Breast epithelium (tissue), 4 donors: ENCODE results near the gene MMP7. TPM values are rescaled to one million over a fixed set of nuclear protein-coding genes. Genes with fewer than 3 reads are reported as not detected.

Experiments used
- DNase-seq, 2 donors: peaks; one replicate each; pipeline ENCODE4 v3.0.0-alpha.2; 2019; ENCODE audit warnings: low spot score in 2 of 2
- H3K27ac ChIP-seq, 2 donors: fragments of 200-600 bp; sonication (generic) in 1 of 2; one replicate each; pipeline ENCODE4 v1.5.1; 2016 to 2019; ENCODE audit warnings: mild to moderate bottlenecking in 1 of 2
- H3K27me3 ChIP-seq, 2 donors: fragments of 200-600 bp; sonication (generic) in 1 of 2; one replicate each; pipeline versions ENCODE4 v1.5.1 to v1.6.0; 2017 to 2019; ENCODE audit warnings: control low read depth in 1 of 2, mild to moderate bottlenecking in 1 of 2
- H3K36me3 ChIP-seq: fragments of 200-600 bp; one replicate; pipeline ENCODE4 v1.5.1; 2019
- H3K4me1 ChIP-seq, 2 donors: fragments of 200-600 bp; sonication (generic); one replicate each; pipeline ENCODE4 v1.5.1; 2016 to 2019; ENCODE audit warnings: control low read depth in 1 of 2
- H3K4me3 ChIP-seq, 3 donors: fragments of 200-600 bp; sonication (generic); 1 replicate in 2 of 3; 2 replicates in 1 of 3; pipeline ENCODE4 v1.5.1; 2016 to 2019; ENCODE audit warnings: mild to moderate bottlenecking in 3 of 3, moderate library complexity in 2 of 3
- H3K9me3 ChIP-seq, 2 donors: fragments of 200-600 bp; sonication (generic) in 1 of 2; one replicate each; pipeline ENCODE4 v1.5.1; 2016 to 2019; ENCODE audit warnings: control low read depth in 1 of 2
- POLR2A ChIP-seq: fragments of 450-650 bp; IDR thresholded peaks from one replicate; pipeline ENCODE4 v1.6.1; 2016; ENCODE audit warnings: antibody characterized with exemption, mild to moderate bottlenecking, moderate library complexity
- POLR2AphosphoS5 ChIP-seq, 3 donors: sonication (generic); formaldehyde crosslinking; IDR thresholded peaks; one replicate each; pipeline ENCODE4 v1.6.1; 2017; ENCODE audit warnings: antibody characterized with exemption in 3 of 3
- intact Hi-C: fragments of 100-400 bp; cut with DNase I; formaldehyde crosslinking; loops from one replicate; pipeline ENCODE4 v1.15.1; 2023; ENCODE audit warnings: low total_unique reads
- total RNA-seq, 3 donors: library from RNA; depleted of rRNA; stranded (reverse); fragments of >200 nt; gene quantifications; one replicate each; pipeline ENCODE4 v1.1.0, GENCODE V29; 2016
- TF ChIP-seq, protein P1 (sequence below), 3 donors: fragments of 450-650 bp; IDR thresholded peaks; one replicate each; pipeline ENCODE4 v1.5.1; 2016 to 2017; ENCODE audit warnings: antibody characterized with exemption in 3 of 3, mild to moderate bottlenecking in 3 of 3, moderate library complexity in 3 of 3

MMP7 gene
- total RNA-seq, 3 donors from 2014 or later, result 2.1 to 1,213 (median 247) TPM

DNA sequence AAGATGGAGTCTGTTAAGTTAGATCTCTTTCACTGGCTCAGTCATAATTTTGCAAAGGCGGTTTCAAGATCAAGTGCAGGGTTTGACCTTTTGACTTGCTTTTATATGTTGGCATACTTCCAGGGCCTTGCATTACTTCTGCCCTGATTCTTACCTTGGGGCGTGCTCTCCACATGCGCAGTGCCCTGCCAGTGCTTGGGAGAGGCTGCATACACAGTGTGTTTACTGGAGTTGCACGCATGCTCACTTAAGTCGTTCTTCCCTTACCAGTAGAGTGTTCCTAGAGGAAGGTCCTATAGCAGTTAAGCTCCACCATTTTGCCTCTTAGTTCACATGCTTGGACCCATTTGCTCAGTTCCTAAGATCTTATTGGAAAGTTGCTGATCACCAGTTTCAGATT lies 57.0 kb downstream of the MMP7 start:
- Histone ChIP-seq H3K27me3 (no peaks in the 10 kb centered on the region), H3K27ac (no peak overlapping the region), H3K36me3 (no peaks in the 10 kb centered on the region), H3K9me3 (no peaks in the 10 kb centered on the region), H3K4me1 (peaks cover 0 to 8% of the 10 kb centered on the region in 2 donors), H3K4me3 (no peak overlapping the region)
- intact Hi-C loops, result no loop called here
- TF ChIP-seq, protein P1, sequence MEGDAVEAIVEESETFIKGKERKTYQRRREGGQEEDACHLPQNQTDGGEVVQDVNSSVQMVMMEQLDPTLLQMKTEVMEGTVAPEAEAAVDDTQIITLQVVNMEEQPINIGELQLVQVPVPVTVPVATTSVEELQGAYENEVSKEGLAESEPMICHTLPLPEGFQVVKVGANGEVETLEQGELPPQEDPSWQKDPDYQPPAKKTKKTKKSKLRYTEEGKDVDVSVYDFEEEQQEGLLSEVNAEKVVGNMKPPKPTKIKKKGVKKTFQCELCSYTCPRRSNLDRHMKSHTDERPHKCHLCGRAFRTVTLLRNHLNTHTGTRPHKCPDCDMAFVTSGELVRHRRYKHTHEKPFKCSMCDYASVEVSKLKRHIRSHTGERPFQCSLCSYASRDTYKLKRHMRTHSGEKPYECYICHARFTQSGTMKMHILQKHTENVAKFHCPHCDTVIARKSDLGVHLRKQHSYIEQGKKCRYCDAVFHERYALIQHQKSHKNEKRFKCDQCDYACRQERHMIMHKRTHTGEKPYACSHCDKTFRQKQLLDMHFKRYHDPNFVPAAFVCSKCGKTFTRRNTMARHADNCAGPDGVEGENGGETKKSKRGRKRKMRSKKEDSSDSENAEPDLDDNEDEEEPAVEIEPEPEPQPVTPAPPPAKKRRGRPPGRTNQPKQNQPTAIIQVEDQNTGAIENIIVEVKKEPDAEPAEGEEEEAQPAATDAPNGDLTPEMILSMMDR (IDR thresholded peaks at IDR 0.05), result no peak
- TF ChIP-seq POLR2A (no peak), POLR2AphosphoS5 (IDR thresholded peaks at IDR 0.05) (no peak)
- DNase-seq, result no peak

DNA sequence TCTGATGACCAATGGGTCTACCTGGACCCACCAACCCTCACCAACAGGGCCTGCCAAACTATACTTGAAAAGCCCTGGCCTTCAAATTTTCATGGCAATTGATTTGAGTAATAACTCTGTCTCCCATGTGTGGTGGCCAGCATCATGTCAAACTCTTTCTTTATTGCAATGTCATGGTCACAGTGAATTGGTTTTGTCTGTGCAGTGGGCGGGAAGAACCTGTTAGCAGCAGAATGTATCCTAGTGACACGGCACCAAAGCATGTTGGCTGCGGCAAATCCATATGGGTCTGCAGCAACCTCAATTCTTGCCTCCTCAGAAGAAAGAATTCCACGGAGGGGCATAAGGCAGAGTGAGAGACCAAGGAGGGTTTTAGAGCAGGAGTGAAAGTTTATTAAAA lies 58.4 kb downstream of the MMP7 start:
- H3K27ac ChIP-seq, result no peak overlapping the region
- no peaks in the 10 kb centered on the region for H3K36me3 ChIP-seq
- H3K4me3 ChIP-seq, result no peak overlapping the region
- no peaks in the 10 kb centered on the region for H3K27me3 ChIP-seq
- TF ChIP-seq, protein P1 (IDR thresholded peaks at IDR 0.05), result no peak
- TF ChIP-seq POLR2AphosphoS5 (IDR thresholded peaks at IDR 0.05), result no peak
- no peak for TF ChIP-seq POLR2A
- intact Hi-C loops, result no loop called here
- H3K9me3 ChIP-seq, result no peaks in the 10 kb centered on the region
- H3K4me1 ChIP-seq, result peaks cover 0 to 8% of the 10 kb centered on the region in 2 donors
- no peak for DNase-seq

DNA sequence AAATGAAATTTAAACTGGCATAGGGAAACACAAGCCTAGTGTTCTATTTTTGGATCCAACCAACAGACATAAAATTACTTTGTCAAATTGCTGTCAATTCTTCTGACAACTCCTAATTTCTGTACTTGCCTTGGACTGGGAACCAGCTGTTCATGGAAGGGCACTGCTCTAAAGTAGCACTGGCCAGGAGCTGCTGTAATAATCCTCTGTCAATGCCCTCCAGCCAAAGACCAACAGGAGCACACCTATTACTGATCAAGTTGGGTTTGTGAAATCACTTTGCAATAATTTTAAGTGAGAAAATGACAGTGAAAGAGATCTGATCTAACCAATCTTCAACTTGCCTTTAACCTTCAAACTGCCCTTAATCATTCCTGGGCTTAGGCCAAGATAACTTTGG lies 59.1 kb downstream of the MMP7 start:
- intact Hi-C loops, result no loop called here
- Histone ChIP-seq H3K4me3 (no peak overlapping the region), H3K27ac (no peak overlapping the region), H3K27me3 (no peaks in the 10 kb centered on the region), H3K4me1 (peaks cover 0 to 8% of the 10 kb centered on the region in 2 donors), H3K36me3 (no peaks in the 10 kb centered on the region), H3K9me3 (no peaks in the 10 kb centered on the region)
- DNase-seq, result no peak
- TF ChIP-seq POLR2A, result no peak
- TF ChIP-seq, protein P1 (IDR thresholded peaks at IDR 0.05), result no peak
- TF ChIP-seq POLR2AphosphoS5 (IDR thresholded peaks at IDR 0.05), result no peak

Other genes starting within 250 kb of the MMP7 start
- gene BIRC3, start 213.3 kb downstream of the MMP7 start, total RNA-seq, result 10 to 100 TPM in 2 of 3 donors, 1 to 10 TPM in 1; 2.6 to 30.0 (median 10.8) TPM
- 10 to 100 TPM; 45.6 to 95.7 (median 48.5) TPM for gene BIRC2, start 183.5 kb downstream of the MMP7 start, total RNA-seq
- 100 to 1,000 TPM in 2 of 3 donors, 10 to 100 TPM in 1; 74.6 to 307 (median 167) TPM for gene TMEM123, start 78.0 kb downstream of the MMP7 start, total RNA-seq
- under 1 TPM in 1 of 3 donors, not detected in 2; 0.59 TPM for gene MMP20, start 94.6 kb upstream of the MMP7 start, total RNA-seq
- 1 to 10 TPM in 1 of 3 donors, under 1 TPM in 1, not detected in 1; 0.33 to 2.1 TPM for gene MMP27, start 175.0 kb upstream of the MMP7 start, total RNA-seq
- 1 to 10 TPM in 1 of 3 donors, under 1 TPM in 1, not detected in 1; 0.33 to 2.3 TPM for gene MMP8, start 194.2 kb upstream of the MMP7 start, total RNA-seq
- gene MMP10, start 249.9 kb upstream of the MMP7 start, total RNA-seq, result under 1 TPM in 1 of 3 donors, not detected in 2; 0.66 TPM